ENCODE measurements around the gene SPATA20. TPM values are rescaled to one million over a fixed set of nuclear protein-coding genes. Genes with fewer than 3 reads are reported as not detected.
A peak's percentile ranks its signal among the peaks of the same experiment; 100 is the strongest.

Gene SPATA20
- polyA plus RNA-seq, 1 donor from 2014 or later: 53.5 TPM

- TF ChIP-seq REST (IDR thresholded peaks at IDR 0.05; ENCODE audit: borderline replicate concordance): no peak
Observed at GRCh38 chr17:50540560-50541401, 6.2 kb upstream of the SPATA20 start (continued).

GRCh38 chr17:50541402-50541715 is 5.6 kb upstream of the SPATA20 start:
- Histone ChIP-seq H3K9me3 (ENCODE audit: low read length) (no peaks in the 10 kb centered on the region), H3K27ac (ENCODE audit: low read length) (no peak overlapping the region), H3K79me2 (replicated peaks; ENCODE audit: insufficient read depth, low read length) (no peaks in the 10 kb centered on the region), H4K20me1 (ENCODE audit: insufficient read depth) (no peaks in the 10 kb centered on the region), H3K9me2 (ENCODE audit: insufficient read depth, low read length) (no peaks in the 10 kb centered on the region), H3K4me3 (ENCODE audit: low read length) (peak overlapping the region; percentile 70), H3F3A (ENCODE audit: insufficient read depth, low read length, poor library complexity, severe bottlenecking) (no peaks in the 10 kb centered on the region), H2AFZ (ENCODE audit: low read depth, low read length) (peak overlapping the region; percentile 69), H3K36me3 (ENCODE audit: insufficient read depth, low read length) (no peaks in the 10 kb centered on the region), H3K4me2 (ENCODE audit: low read length) (peak overlapping the region; percentile 55), H3K27me3 (ENCODE audit: insufficient read depth, low read depth, low read length) (no peaks in the 10 kb centered on the region), H3K9ac (ENCODE audit: low read length) (peak overlapping the region; percentile 79)
- TF ChIP-seq EZH2 (IDR thresholded peaks at IDR 0.05; ENCODE audit: borderline replicate concordance, insufficient read depth, low read length, poor library complexity, severe bottlenecking) (no peak), RAD21 (conservative IDR thresholded peaks at IDR 0.05) (no peak)

GRCh38 chr17:50541716-50542688 is 5.0 kb upstream of the SPATA20 start:
- H2AFZ ChIP-seq (ENCODE audit: low read depth, low read length): peak overlapping the region; percentile 69
- H3K9me2 ChIP-seq (ENCODE audit: insufficient read depth, low read length): no peaks in the 10 kb centered on the region
- H3K4me2 ChIP-seq (ENCODE audit: low read length): peak overlapping the region; percentile 71
- TF ChIP-seq SMC3 (conservative IDR thresholded peaks at IDR 0.05; ENCODE audit: poor library complexity) (no peak), REST (IDR thresholded peaks at IDR 0.05; ENCODE audit: borderline replicate concordance) (peak; percentile 29), EZH2 (IDR thresholded peaks at IDR 0.05; ENCODE audit: borderline replicate concordance, insufficient read depth, low read length, poor library complexity, severe bottlenecking) (no peak), RAD21 (conservative IDR thresholded peaks at IDR 0.05) (no peak), EP300 (conservative IDR thresholded peaks at IDR 0.05; ENCODE audit: poor library complexity, severe bottlenecking) (peak; percentile 14), TAF1 (IDR thresholded peaks at IDR 0.05; ENCODE audit: low read depth) (peak; percentile 35), MXI1 (conservative IDR thresholded peaks at IDR 0.05; ENCODE audit: poor library complexity, severe bottlenecking) (no peak), POLR2AphosphoS5 (IDR thresholded peaks at IDR 0.05) (peak; percentile 82), CTCF (IDR thresholded peaks at IDR 0.05; ENCODE audit: poor library complexity, severe bottlenecking) (peak; percentile 53)
- H3K36me3 ChIP-seq (ENCODE audit: insufficient read depth, low read length): no peaks in the 10 kb centered on the region
- H3K79me2 ChIP-seq (replicated peaks; ENCODE audit: insufficient read depth, low read length): no peaks in the 10 kb centered on the region
- peak overlapping the region; percentile 70 for H3K4me3 ChIP-seq (ENCODE audit: low read length)
- peak overlapping the region; percentile 71 for H3K27ac ChIP-seq (ENCODE audit: low read length)
- H3K27me3 ChIP-seq (ENCODE audit: insufficient read depth, low read depth, low read length): no peaks in the 10 kb centered on the region
- no peaks in the 10 kb centered on the region for H3F3A ChIP-seq (ENCODE audit: insufficient read depth, low read length, poor library complexity, severe bottlenecking)
- H4K20me1 ChIP-seq (ENCODE audit: insufficient read depth): no peaks in the 10 kb centered on the region
- H3K9ac ChIP-seq (ENCODE audit: low read length): peak overlapping the region; percentile 79
- H3K9me3 ChIP-seq (ENCODE audit: low read length): no peaks in the 10 kb centered on the region

Data from neural cell (in vitro differentiated cells).